B cell (primary cell): Measurements from ENCODE around the gene EED.

Experiments
- CTCF ChIP-seq: fragments of 200-600 bp; IDR thresholded peaks from one replicate; pipeline ENCODE4 v1.8.0; 2022; ENCODE audit warnings: antibody characterized with exemption, mild to moderate bottlenecking
- EZH2 ChIP-seq: IDR thresholded peaks from 2 replicates; pipeline ENCODE4 v1.6.1; 2012; ENCODE audit warnings: borderline replicate concordance, low read depth, mild to moderate bottlenecking, moderate library complexity, low read length; ENCODE audit not compliant: insufficient read depth, poor library complexity, severe bottlenecking

GRCh38 chr11:86251345-86251744, 6.8 kb downstream of the EED start:
- no peak for TF ChIP-seq CTCF
- TF ChIP-seq EZH2, result no peak
